IMR-90 (cell line): ENCODE results near the gene CEP55. TPM values are rescaled to one million over a fixed set of nuclear protein-coding genes. Genes with fewer than 3 reads are reported as not detected.

Experiments used
- ATAC-seq: fragments of 200-7000 bp; cut with Tn5 transposase; 2 replicates; pipeline ENCODE4 v1.9.1; 2020; ENCODE audit warnings: low read depth, mild to moderate bottlenecking, moderate library complexity
- BruUV-seq: library from RNA; stranded (reverse); fragments of 400-500 nt; replicated peaks from 2 replicates; lab custom pipeline; 2021; lab: Mats Ljungman, UMichigan
- CTCF ChIA-PET: fragments of 300-600 bp; formaldehyde crosslinking; extraction: SDS; loops from one replicate; lab custom pipeline; 2021; ENCODE audit warnings: antibody characterized with exemption; lab: Yijun Ruan, JAX
- POLR2A ChIA-PET: fragments of 300-600 bp; sonication (Branson Sonifier 250); formaldehyde crosslinking; loops from one replicate; lab custom pipeline; 2022; ENCODE audit warnings: antibody characterized with exemption; ENCODE audit not compliant: unreplicated experiment; lab: Charles Lee
- DNase-seq: peaks from one replicate; pipeline ENCODE4 v3.0.0; 2013
- H2AFZ ChIP-seq: replicated peaks from 2 replicates; pipeline ENCODE3; 2013; ENCODE audit warnings: low read length, mild to moderate bottlenecking; ENCODE audit not compliant: poor library complexity
- H2AK5ac ChIP-seq: 2 replicates; pipeline ENCODE4 v1.6.1; 2013; ENCODE audit warnings: low read depth, low read length, inconsistent platforms
- H2AK9ac ChIP-seq: replicated peaks from 2 replicates; pipeline ENCODE3; 2013; ENCODE audit warnings: mild to moderate bottlenecking, low read depth, low read length, moderate library complexity; ENCODE audit not compliant: poor library complexity
- H2BK120ac ChIP-seq: 2 replicates; pipeline ENCODE4 v1.6.1; 2013; ENCODE audit warnings: low read depth, low read length, inconsistent platforms
- H2BK15ac ChIP-seq: 3 replicates; pipeline ENCODE4 v1.6.1; 2013; ENCODE audit warnings: low read depth, low read length, inconsistent platforms
- H2BK20ac ChIP-seq: 2 replicates; pipeline ENCODE4 v1.6.1; 2013; ENCODE audit warnings: low read depth, mild to moderate bottlenecking, inconsistent platforms, low read length, moderate library complexity
- H2BK5ac ChIP-seq: 2 replicates; pipeline ENCODE4 v1.6.1; 2013; ENCODE audit warnings: mild to moderate bottlenecking, low read depth, low read length, inconsistent platforms; ENCODE audit not compliant: poor library complexity, severe bottlenecking
- H3K14ac ChIP-seq: replicated peaks from 2 replicates; pipeline ENCODE4 v1.6.1; 2013; ENCODE audit warnings: low read depth, low read length, inconsistent platforms
- H3K18ac ChIP-seq: 2 replicates; pipeline ENCODE4 v1.6.1; 2013; ENCODE audit warnings: low read depth, low read length, control low read depth
- H3K23ac ChIP-seq: 2 replicates; pipeline ENCODE4 v1.6.1; 2013; ENCODE audit warnings: low read depth, low read length, inconsistent platforms
- H3K27ac ChIP-seq: 2 replicates; pipeline ENCODE4 v1.5.1; 2013; ENCODE audit warnings: mild to moderate bottlenecking, control low read depth, low read length; ENCODE audit not compliant: insufficient read depth
- H3K27me3 ChIP-seq: 2 replicates; pipeline ENCODE4 v1.6.1; 2013; ENCODE audit warnings: low read length; ENCODE audit not compliant: control insufficient read depth, insufficient read depth
- H3K36me3 ChIP-seq: 2 replicates; pipeline ENCODE4 v1.6.1; 2013; ENCODE audit warnings: low read length, mixed read lengths; ENCODE audit not compliant: control insufficient read depth, insufficient read depth
- H3K4ac ChIP-seq: 2 replicates; pipeline ENCODE4 v1.6.1; 2013; ENCODE audit warnings: low read depth, low read length, inconsistent platforms
- H3K4me1 ChIP-seq: 2 replicates; pipeline ENCODE4 v1.6.1; 2013; ENCODE audit warnings: low read length, mixed read lengths; ENCODE audit not compliant: control insufficient read depth, insufficient read depth
- H3K4me2 ChIP-seq: 2 replicates; pipeline ENCODE4 v1.6.1; 2013; ENCODE audit warnings: low read depth, mild to moderate bottlenecking, control low read depth, low read length, moderate library complexity
- H3K4me3 ChIP-seq: 2 replicates; pipeline ENCODE4 v1.5.1; 2013; ENCODE audit warnings: low read depth, mild to moderate bottlenecking, control low read depth, low read length, moderate library complexity; ENCODE audit not compliant: insufficient read depth
- H3K56ac ChIP-seq: 2 replicates; pipeline ENCODE4 v1.6.1; 2013; ENCODE audit warnings: low read length, inconsistent platforms; ENCODE audit not compliant: insufficient read depth; ENCODE audit errors: extremely low read depth
- H3K79me1 ChIP-seq, 2 experiments: 2 replicates each; pipeline ENCODE4 v1.6.1; 2013; ENCODE audit warnings: low read length in 2 of 2, inconsistent platforms in 1 of 2, low read depth in 1 of 2
- H3K9ac ChIP-seq: 2 replicates; pipeline ENCODE4 v1.6.1; 2013; ENCODE audit warnings: low read depth, low read length, control low read depth
- H3K9me1 ChIP-seq: 2 replicates; pipeline ENCODE4 v1.6.1; 2013; ENCODE audit warnings: low read length, inconsistent platforms; ENCODE audit not compliant: insufficient read depth
- H3K9me3 ChIP-seq: 2 replicates; pipeline ENCODE4 v1.6.1; 2013; ENCODE audit warnings: low read length; ENCODE audit not compliant: control insufficient read depth, insufficient read depth
- H4K20me1 ChIP-seq: 2 replicates; pipeline ENCODE4 v1.6.1; 2013; ENCODE audit warnings: low read length, inconsistent platforms; ENCODE audit not compliant: insufficient read depth
- H4K5ac ChIP-seq: 2 replicates; pipeline ENCODE4 v1.6.1; 2013; ENCODE audit warnings: mild to moderate bottlenecking, low read depth, low read length, control low read depth
- H4K8ac ChIP-seq, 2 experiments: 2 replicates each; pipeline ENCODE4 v1.6.1; 2013; ENCODE audit warnings: low read depth in 2 of 2, low read length in 2 of 2, control low read depth in 1 of 2, inconsistent platforms in 1 of 2
- H4K91ac ChIP-seq: 2 replicates; pipeline ENCODE4 v1.6.1; 2013; ENCODE audit warnings: low read depth, low read length, inconsistent platforms; ENCODE audit not compliant: insufficient read depth
- BHLHE40 ChIP-seq: fragments of 150-350 bp; IDR thresholded peaks from 2 replicates; pipeline ENCODE4 v1.6.1; 2016; ENCODE audit warnings: mild to moderate bottlenecking, low read depth, low read length
- CEBPB ChIP-seq: IDR thresholded peaks from 2 replicates; pipeline ENCODE4 v1.6.1; 2012; ENCODE audit warnings: low read depth, low read length, improper control_type of control experiment
- MAFK ChIP-seq: IDR thresholded peaks from 2 replicates; pipeline ENCODE4 v1.6.1; 2012; ENCODE audit warnings: low read depth, low read length, improper control_type of control experiment
- MXI1 ChIP-seq: IDR thresholded peaks from 2 replicates; pipeline ENCODE4 v1.6.1; 2012; ENCODE audit warnings: low read depth, mild to moderate bottlenecking, low read length, moderate library complexity, borderline replicate concordance
- USF2 ChIP-seq: fragments of 150-350 bp; IDR thresholded peaks from 2 replicates; pipeline ENCODE4 v1.6.1; 2017; ENCODE audit warnings: mild to moderate bottlenecking, antibody characterized with exemption, low read length, low read depth
- WGBS, 2 experiments: methylation state at CpG; one replicate each; pipeline versions ENCODE4 v1.1.5 to v1.1.7; 2013; ENCODE audit warnings: missing lambda C conversion rate in 2 of 2; ENCODE audit not compliant: insufficient read length in 1 of 2; ENCODE audit errors: extremely low coverage in 2 of 2; 5-methylcytosine and 5-hydroxymethylcytosine counted together
- dilution Hi-C: fragments of 300-500 bp; cut with HindIII; formaldehyde crosslinking; loops from one replicate; pipeline ENCODE4 v1.14.3; 2018; ENCODE audit warnings: low sequenced_read_pairs; ENCODE audit not compliant: unreplicated experiment
- in situ Hi-C: fragments of 300-500 bp; cut with MboI; formaldehyde crosslinking; loops from 3 replicates; pipeline ENCODE4 v1.14.3; 2019; ENCODE audit warnings: low sequenced_read_pairs, inconsistent platforms, mixed read lengths
- intact Hi-C: fragments of 100-400 bp; cut with micrococcal nuclease; formaldehyde crosslinking; loops from 2 replicates; pipeline ENCODE4 v1.10.0; 2022
- polyA plus RNA-seq, 3 experiments: library from polyadenylated mRNA; depleted of rRNA; stranded (reverse); fragments of >200 nt; gene quantifications; 2 replicates each; pipeline ENCODE4 v1.2.3, GENCODE V29; 2012; ENCODE audit warnings: low replicate concordance in 1 of 3
- total RNA-seq: library from RNA; depleted of rRNA; stranded (reverse); fragments of >200 nt; gene quantifications from 2 replicates; pipeline ENCODE4 v1.2.3, GENCODE V29; 2012

Gene CEP55
- total and polyA plus RNA-seq, 2 of the 4 experiments (the other 2 are of a cell fraction): 15.7 to 23.5 TPM

GRCh38 chr10:93567277-93568104, 71.1 kb downstream of the CEP55 start (continued):
- TF ChIP-seq BHLHE40: no peak

- no peak overlapping the region for H4K91ac ChIP-seq
- no peak overlapping the region for H2AK9ac ChIP-seq
- no peak overlapping the region for H2BK15ac ChIP-seq
- H3K27me3 ChIP-seq: peaks cover 71% of the 10 kb centered on the region
- no peak overlapping the region for H3K9ac ChIP-seq
- POLR2A ChIA-PET: no interaction called here
- no peak overlapping the region for H3K14ac ChIP-seq
- no peaks in the 10 kb centered on the region for H3K4me1 ChIP-seq
- no TSS peak for BruUV-seq
- no peak overlapping the region for H2BK20ac ChIP-seq
- 8% methylated on average over 5 of the region's 21 CpGs; no CpG with 5 or more reads in 1 of the 2 experiments for WGBS, 2 experiments
- DNase-seq (no peak), ATAC-seq (no peak; the same call in 1 of the 2 replicates)
- no peak overlapping the region for H3K23ac ChIP-seq
- no peak overlapping the region for H3K4me3 ChIP-seq
- CTCF ChIA-PET: no interaction called here
- no peak overlapping the region for H3K27ac ChIP-seq
- no peak overlapping the region for H3K56ac ChIP-seq
- H2BK5ac ChIP-seq: no peak overlapping the region
- no peaks in the 10 kb centered on the region for H3K9me1 ChIP-seq
- in situ Hi-C loops: no loop called here
- dilution Hi-C loops: no loop called here
- H2BK120ac ChIP-seq: no peak overlapping the region
- no peak overlapping the region for H2AFZ ChIP-seq
- no peak overlapping the region for H3K4me2 ChIP-seq
- no peak overlapping the region for H4K8ac ChIP-seq
- no peak for TF ChIP-seq CEBPB
- TF ChIP-seq MAFK: no peak
- no peak for TF ChIP-seq MXI1
- TF ChIP-seq USF2: no peak
- H3K18ac ChIP-seq: no peak overlapping the region
- intact Hi-C loops: no loop called here
- H3K79me1 ChIP-seq: no peaks in the 10 kb centered on the region
- no peaks in the 10 kb centered on the region for H3K9me3 ChIP-seq
- no peak overlapping the region for H3K4ac ChIP-seq
- H2AK5ac ChIP-seq: no peak overlapping the region
- H3K36me3 ChIP-seq: no peaks in the 10 kb centered on the region
- H4K20me1 ChIP-seq: no peaks in the 10 kb centered on the region
- no peak overlapping the region for H4K5ac ChIP-seq
Measured at GRCh38 chr10:93568105-93568390, 71.6 kb downstream of the CEP55 start.
